Peyer's patch (tissue), 4 donors: Measurements from ENCODE around the gene TSPEAR.

ENCODE experiments used
- POLR2A ChIP-seq, 2 donors: fragments of 450-650 bp; IDR thresholded peaks; one replicate each; pipeline ENCODE4 v1.5.1; 2017; ENCODE audit warnings: antibody characterized with exemption in 2 of 2, mild to moderate bottlenecking in 2 of 2, moderate library complexity in 2 of 2
- TF ChIP-seq, protein P1 (sequence below), 6 experiments: fragments of 450-650 bp in 4 of 6; fragments of 200-600 bp in 2 of 6; sonication (generic) in 1 of 6; IDR thresholded peaks; one replicate each; pipeline ENCODE4 v1.5.1; 2017 to 2019; ENCODE audit warnings: antibody characterized with exemption in 6 of 6, mild to moderate bottlenecking in 3 of 6, moderate library complexity in 1 of 6

DNA sequence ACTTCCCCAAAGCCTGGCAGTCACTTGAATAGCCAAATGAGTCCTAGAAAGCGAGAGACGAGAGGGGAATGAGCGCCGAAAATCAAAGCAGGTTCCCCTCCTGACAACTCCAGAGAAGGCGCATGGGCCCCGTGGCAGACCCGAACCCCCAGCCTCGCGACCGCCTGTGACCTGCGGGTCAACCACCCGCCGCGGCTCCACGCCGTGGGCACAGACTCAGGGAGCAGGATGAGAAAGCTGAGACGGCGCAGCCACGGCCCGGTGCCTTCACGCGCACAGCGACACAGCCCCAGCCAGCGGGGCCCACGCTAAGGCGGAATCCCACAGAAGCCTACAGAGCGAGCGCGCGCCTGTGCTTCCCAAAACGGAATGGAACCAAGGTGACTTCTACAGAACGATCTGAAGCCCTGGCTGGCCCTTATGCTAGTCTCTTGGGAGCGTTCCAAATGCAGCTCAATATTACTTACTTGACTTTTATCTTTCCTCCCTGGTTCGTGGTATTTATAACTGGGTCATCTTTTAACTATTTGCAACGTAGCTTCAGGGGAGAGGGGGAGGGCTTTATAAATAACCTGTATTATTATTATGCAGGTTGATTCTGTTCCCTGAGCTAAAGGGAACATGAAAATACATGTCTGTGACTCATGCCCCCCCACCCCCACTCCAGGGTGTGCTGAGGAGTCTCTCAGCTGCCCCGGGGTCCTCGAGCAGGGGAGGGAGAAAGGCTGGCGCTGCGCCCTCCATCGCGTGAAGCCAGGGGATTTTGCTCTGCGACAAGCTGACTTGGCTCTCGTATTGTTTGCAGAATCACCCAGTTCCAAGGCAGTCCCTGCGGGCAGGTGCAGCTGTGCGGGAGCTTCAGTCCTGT is 1.7 kb downstream of the TSPEAR start:
- TF ChIP-seq, protein P1, sequence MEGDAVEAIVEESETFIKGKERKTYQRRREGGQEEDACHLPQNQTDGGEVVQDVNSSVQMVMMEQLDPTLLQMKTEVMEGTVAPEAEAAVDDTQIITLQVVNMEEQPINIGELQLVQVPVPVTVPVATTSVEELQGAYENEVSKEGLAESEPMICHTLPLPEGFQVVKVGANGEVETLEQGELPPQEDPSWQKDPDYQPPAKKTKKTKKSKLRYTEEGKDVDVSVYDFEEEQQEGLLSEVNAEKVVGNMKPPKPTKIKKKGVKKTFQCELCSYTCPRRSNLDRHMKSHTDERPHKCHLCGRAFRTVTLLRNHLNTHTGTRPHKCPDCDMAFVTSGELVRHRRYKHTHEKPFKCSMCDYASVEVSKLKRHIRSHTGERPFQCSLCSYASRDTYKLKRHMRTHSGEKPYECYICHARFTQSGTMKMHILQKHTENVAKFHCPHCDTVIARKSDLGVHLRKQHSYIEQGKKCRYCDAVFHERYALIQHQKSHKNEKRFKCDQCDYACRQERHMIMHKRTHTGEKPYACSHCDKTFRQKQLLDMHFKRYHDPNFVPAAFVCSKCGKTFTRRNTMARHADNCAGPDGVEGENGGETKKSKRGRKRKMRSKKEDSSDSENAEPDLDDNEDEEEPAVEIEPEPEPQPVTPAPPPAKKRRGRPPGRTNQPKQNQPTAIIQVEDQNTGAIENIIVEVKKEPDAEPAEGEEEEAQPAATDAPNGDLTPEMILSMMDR (IDR thresholded peaks at IDR 0.05) = no peak
- no peak for TF ChIP-seq POLR2A (IDR thresholded peaks at IDR 0.05)
